Panc1 (cell line): Measurements from ENCODE around the gene NKX6-2.

ENCODE experiments used
- POLR2AphosphoS5 ChIP-seq: IDR thresholded peaks from 2 replicates; pipeline ENCODE4 v1.6.1; 2012; ENCODE audit warnings: mild to moderate bottlenecking, low read depth, low read length, moderate library complexity
- TF ChIP-seq, protein P1 (sequence below): fragments of 450-650 bp; IDR thresholded peaks from 2 replicates; pipeline ENCODE4 v1.5.1; 2017; ENCODE audit warnings: mild to moderate bottlenecking
- TF ChIP-seq, protein P2 (sequence below), 2 experiments: IDR thresholded peaks; 2 replicates each; pipeline ENCODE4 v1.6.1; 2011 to 2012; ENCODE audit warnings: low read depth in 2 of 2, control low read depth in 1 of 2, low read length in 1 of 2, mild to moderate bottlenecking in 1 of 2, moderate library complexity in 1 of 2; ENCODE audit not compliant: insufficient read depth in 1 of 2

DNA sequence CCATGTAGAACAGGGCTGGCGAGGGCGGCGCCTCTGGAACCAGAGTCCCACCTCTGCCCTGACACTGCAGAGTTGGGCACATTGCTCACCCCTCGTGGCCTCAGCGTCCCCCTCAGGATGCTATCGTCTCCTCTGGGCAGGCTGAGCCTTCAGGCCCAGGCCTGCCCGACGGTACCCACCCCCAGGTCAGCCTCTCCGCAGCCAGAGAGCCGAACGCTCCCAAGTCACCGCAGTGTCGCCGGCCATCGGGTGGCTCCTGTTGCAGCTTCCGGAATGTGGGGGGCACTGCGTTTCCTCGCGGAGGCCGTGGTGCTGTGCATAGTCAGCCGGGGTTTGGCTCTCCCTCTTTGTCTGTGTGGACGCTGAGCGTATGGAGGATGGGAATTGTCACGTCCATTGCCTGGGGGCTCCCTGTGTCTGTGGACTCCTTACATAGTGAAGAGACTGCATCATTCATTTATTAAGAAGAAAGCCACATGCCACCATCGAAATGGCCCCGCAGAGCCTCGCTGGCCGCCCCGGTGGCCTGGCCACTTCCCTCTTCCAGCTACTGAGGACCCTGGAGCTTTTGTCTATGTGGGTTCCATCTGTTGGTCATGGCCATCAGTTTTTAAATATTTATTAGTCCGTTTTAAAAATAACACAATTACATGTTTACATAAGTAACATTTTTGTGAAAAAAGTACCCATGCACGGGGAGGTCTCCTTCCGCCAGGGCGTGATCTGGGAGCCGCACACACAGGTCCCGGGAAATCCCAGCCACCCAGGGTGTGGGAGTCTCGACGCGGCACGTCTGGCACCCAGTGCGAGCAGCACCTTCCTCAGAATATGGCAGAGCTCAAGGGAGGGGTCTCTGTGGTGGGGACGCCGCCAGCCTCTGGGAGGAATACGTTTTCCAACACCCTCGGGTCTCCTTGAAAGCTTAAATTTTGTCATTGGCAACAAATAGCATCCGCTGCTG is 15.6 kb downstream of the NKX6-2 start:
- TF ChIP-seq, protein P1, sequence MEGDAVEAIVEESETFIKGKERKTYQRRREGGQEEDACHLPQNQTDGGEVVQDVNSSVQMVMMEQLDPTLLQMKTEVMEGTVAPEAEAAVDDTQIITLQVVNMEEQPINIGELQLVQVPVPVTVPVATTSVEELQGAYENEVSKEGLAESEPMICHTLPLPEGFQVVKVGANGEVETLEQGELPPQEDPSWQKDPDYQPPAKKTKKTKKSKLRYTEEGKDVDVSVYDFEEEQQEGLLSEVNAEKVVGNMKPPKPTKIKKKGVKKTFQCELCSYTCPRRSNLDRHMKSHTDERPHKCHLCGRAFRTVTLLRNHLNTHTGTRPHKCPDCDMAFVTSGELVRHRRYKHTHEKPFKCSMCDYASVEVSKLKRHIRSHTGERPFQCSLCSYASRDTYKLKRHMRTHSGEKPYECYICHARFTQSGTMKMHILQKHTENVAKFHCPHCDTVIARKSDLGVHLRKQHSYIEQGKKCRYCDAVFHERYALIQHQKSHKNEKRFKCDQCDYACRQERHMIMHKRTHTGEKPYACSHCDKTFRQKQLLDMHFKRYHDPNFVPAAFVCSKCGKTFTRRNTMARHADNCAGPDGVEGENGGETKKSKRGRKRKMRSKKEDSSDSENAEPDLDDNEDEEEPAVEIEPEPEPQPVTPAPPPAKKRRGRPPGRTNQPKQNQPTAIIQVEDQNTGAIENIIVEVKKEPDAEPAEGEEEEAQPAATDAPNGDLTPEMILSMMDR, result no peak
- TF ChIP-seq, protein P2, sequence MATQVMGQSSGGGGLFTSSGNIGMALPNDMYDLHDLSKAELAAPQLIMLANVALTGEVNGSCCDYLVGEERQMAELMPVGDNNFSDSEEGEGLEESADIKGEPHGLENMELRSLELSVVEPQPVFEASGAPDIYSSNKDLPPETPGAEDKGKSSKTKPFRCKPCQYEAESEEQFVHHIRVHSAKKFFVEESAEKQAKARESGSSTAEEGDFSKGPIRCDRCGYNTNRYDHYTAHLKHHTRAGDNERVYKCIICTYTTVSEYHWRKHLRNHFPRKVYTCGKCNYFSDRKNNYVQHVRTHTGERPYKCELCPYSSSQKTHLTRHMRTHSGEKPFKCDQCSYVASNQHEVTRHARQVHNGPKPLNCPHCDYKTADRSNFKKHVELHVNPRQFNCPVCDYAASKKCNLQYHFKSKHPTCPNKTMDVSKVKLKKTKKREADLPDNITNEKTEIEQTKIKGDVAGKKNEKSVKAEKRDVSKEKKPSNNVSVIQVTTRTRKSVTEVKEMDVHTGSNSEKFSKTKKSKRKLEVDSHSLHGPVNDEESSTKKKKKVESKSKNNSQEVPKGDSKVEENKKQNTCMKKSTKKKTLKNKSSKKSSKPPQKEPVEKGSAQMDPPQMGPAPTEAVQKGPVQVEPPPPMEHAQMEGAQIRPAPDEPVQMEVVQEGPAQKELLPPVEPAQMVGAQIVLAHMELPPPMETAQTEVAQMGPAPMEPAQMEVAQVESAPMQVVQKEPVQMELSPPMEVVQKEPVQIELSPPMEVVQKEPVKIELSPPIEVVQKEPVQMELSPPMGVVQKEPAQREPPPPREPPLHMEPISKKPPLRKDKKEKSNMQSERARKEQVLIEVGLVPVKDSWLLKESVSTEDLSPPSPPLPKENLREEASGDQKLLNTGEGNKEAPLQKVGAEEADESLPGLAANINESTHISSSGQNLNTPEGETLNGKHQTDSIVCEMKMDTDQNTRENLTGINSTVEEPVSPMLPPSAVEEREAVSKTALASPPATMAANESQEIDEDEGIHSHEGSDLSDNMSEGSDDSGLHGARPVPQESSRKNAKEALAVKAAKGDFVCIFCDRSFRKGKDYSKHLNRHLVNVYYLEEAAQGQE (IDR thresholded peaks at IDR 0.05; ENCODE audit: insufficient read depth in 1 of 2, low read depth in 2 of 2, low read length in 1 of 2), result no peak
- TF ChIP-seq POLR2AphosphoS5, result no peak
